ENCODE data around the gene MSGN1.

MSGN1 gene, protein sequence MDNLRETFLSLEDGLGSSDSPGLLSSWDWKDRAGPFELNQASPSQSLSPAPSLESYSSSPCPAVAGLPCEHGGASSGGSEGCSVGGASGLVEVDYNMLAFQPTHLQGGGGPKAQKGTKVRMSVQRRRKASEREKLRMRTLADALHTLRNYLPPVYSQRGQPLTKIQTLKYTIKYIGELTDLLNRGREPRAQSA
- total RNA-seq, result 0 reads per million in 3 donors

DNA sequence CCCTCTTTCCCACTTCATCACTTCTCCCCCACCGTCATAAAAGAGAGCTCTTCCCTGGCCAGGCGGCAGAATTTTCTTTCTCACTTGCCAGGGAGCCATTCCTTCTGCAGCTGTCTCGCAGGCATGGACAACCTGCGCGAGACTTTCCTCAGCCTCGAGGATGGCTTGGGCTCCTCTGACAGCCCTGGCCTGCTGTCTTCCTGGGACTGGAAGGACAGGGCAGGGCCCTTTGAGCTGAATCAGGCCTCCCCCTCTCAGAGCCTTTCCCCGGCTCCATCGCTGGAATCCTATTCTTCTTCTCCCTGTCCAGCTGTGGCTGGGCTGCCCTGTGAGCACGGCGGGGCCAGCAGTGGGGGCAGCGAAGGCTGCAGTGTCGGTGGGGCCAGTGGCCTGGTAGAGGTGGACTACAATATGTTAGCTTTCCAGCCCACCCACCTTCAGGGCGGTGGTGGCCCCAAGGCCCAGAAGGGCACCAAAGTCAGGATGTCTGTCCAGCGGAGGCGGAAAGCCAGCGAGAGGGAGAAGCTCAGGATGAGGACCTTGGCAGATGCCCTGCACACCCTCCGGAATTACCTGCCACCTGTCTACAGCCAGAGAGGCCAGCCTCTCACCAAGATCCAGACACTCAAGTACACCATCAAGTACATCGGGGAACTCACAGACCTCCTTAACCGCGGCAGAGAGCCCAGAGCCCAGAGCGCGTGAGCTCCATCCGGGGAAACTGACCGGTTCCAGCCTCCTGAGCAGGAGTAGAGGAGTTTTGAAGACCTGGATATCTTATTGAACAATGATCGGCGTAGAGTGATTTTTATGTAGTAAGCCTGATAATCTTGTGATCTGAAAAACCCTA, at the start of gene MSGN1:
Gene MSGN1, plus strand, starts transcription at position 65 of the 850 bp plus-strand sequence. Its CDS starts 59 bp downstream, at position 124.
- no peaks in the 10 kb centered on the region for H3K27me3 ChIP-seq (replicated peaks; ENCODE audit: control insufficient read depth, insufficient read depth, low read length, poor library complexity, severe bottlenecking)
- no peak for DNase-seq
- no peaks in the 10 kb centered on the region for H3K9me3 ChIP-seq (ENCODE audit: control insufficient read depth, low read length)
- no peak within 1 kb of the TSS for H3K4me3 ChIP-seq (ENCODE audit: insufficient read depth, low read depth, low read length, poor library complexity, severe bottlenecking)
- no peak within 1 kb of the TSS for H3K27ac ChIP-seq (ENCODE audit: insufficient read depth, low read length, poor library complexity, severe bottlenecking)
- H3K36me3 ChIP-seq (ENCODE audit: control insufficient read depth, insufficient read depth, low read length), result no peaks in the 10 kb centered on the region
- no peaks in the 10 kb centered on the region for H3K4me1 ChIP-seq (ENCODE audit: control insufficient read depth, insufficient read depth, low read length, poor library complexity, severe bottlenecking)

DNA sequence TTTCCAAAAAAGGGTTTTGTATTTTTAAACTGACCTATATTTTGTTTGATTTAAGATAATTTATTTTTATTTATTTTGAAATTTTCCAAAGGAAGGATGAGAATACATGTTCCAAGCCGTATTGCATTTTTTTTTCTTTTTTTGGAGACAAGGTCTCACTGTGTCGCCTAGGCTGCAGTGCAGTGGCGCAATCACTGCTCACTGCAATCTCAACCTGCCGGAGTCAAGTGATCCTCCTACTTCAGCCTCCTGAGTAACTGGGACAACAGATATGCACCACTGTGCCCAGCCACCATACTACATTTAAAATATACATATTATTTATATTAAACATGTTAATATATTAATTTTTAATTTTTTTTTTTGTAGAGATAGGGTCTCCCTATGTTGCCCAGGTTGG, 47.4 kb upstream of the MSGN1 start:
- no peaks in the 10 kb centered on the region for H3K36me3 ChIP-seq (ENCODE audit: control insufficient read depth, insufficient read depth, low read length)
- no peaks in the 10 kb centered on the region for H3K9me3 ChIP-seq (ENCODE audit: control insufficient read depth, low read length)
- no peak overlapping the region for H3K4me3 ChIP-seq (ENCODE audit: insufficient read depth, low read depth, low read length, poor library complexity, severe bottlenecking)
- H3K4me1 ChIP-seq (ENCODE audit: control insufficient read depth, insufficient read depth, low read length, poor library complexity, severe bottlenecking), result no peaks in the 10 kb centered on the region
- H3K27ac ChIP-seq (ENCODE audit: insufficient read depth, low read length, poor library complexity, severe bottlenecking), result no peak overlapping the region
- no peaks in the 10 kb centered on the region for H3K27me3 ChIP-seq (replicated peaks; ENCODE audit: control insufficient read depth, insufficient read depth, low read length, poor library complexity, severe bottlenecking)
- no peak for DNase-seq

- H3K36me3 ChIP-seq (ENCODE audit: control insufficient read depth, insufficient read depth, low read length), result no peaks in the 10 kb centered on the region
- H3K27me3 ChIP-seq (replicated peaks; ENCODE audit: control insufficient read depth, insufficient read depth, low read length, poor library complexity, severe bottlenecking), result no peaks in the 10 kb centered on the region
- no peak for DNase-seq
- no peaks in the 10 kb centered on the region for H3K4me1 ChIP-seq (ENCODE audit: control insufficient read depth, insufficient read depth, low read length, poor library complexity, severe bottlenecking)
- no peaks in the 10 kb centered on the region for H3K9me3 ChIP-seq (ENCODE audit: control insufficient read depth, low read length)
- H3K27ac ChIP-seq (ENCODE audit: insufficient read depth, low read length, poor library complexity, severe bottlenecking), result no peak overlapping the region
- H3K4me3 ChIP-seq (ENCODE audit: insufficient read depth, low read depth, low read length, poor library complexity, severe bottlenecking), result no peak overlapping the region
Measured at GRCh38 chr2:17771956-17772355, 44.3 kb upstream of the MSGN1 start.

DNA sequence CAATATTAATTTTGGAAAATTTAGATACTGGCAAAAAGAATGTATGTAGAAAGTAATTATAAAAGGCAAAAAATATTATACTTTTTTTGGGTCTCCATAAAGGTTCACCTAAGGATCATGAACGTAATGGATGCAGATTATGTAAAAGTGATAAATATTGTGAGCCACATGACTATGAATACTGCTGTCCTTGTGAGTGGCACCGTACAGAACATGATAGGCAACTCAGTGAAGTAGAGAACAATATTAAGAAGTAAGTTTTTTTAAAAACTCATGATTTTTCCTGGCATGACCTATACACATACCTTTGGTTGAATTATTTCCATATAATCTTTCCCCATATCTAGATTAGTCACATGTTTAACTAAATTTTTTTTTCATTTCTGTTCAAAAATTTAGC, 43.7 kb upstream of the MSGN1 start:
- H3K27me3 ChIP-seq (replicated peaks; ENCODE audit: control insufficient read depth, insufficient read depth, low read length, poor library complexity, severe bottlenecking), result no peaks in the 10 kb centered on the region
- no peaks in the 10 kb centered on the region for H3K36me3 ChIP-seq (ENCODE audit: control insufficient read depth, insufficient read depth, low read length)
- H3K4me3 ChIP-seq (ENCODE audit: insufficient read depth, low read depth, low read length, poor library complexity, severe bottlenecking), result no peak overlapping the region
- no peaks in the 10 kb centered on the region for H3K9me3 ChIP-seq (ENCODE audit: control insufficient read depth, low read length)
- H3K27ac ChIP-seq (ENCODE audit: insufficient read depth, low read length, poor library complexity, severe bottlenecking), result no peak overlapping the region
- DNase-seq, result no peak
- no peaks in the 10 kb centered on the region for H3K4me1 ChIP-seq (ENCODE audit: control insufficient read depth, insufficient read depth, low read length, poor library complexity, severe bottlenecking)

GRCh38 chr2:17780546-17780945, 35.7 kb upstream of the MSGN1 start:
- Histone ChIP-seq H3K36me3 (ENCODE audit: control insufficient read depth, insufficient read depth, low read length) (no peaks in the 10 kb centered on the region), H3K27ac (ENCODE audit: insufficient read depth, low read length, poor library complexity, severe bottlenecking) (no peak overlapping the region), H3K9me3 (ENCODE audit: control insufficient read depth, low read length) (no peaks in the 10 kb centered on the region), H3K27me3 (replicated peaks; ENCODE audit: control insufficient read depth, insufficient read depth, low read length, poor library complexity, severe bottlenecking) (no peaks in the 10 kb centered on the region), H3K4me1 (ENCODE audit: control insufficient read depth, insufficient read depth, low read length, poor library complexity, severe bottlenecking) (no peaks in the 10 kb centered on the region), H3K4me3 (ENCODE audit: insufficient read depth, low read depth, low read length, poor library complexity, severe bottlenecking) (no peak overlapping the region)
- no peak for DNase-seq

DNA sequence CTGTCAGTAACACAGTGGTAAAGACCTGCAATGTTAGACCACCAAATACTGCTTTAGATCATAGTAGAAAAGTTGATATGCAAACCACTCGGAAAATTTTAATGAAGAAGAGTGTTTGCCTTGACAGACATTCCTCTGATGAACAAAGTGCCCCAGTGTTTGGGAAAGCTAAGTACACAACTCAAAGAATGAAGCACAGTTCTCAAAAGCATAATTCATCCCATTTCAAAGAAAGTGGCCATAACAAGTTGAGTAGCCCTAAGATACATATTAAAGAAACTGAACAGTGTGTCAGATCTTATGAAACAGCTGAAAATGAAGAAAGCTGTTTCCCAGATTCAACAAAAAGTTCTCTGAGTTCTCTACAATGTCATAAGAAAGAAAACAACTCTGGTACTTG, 34.8 kb upstream of the MSGN1 start:
- no peaks in the 10 kb centered on the region for H3K27me3 ChIP-seq (replicated peaks; ENCODE audit: control insufficient read depth, insufficient read depth, low read length, poor library complexity, severe bottlenecking)
- H3K9me3 ChIP-seq (ENCODE audit: control insufficient read depth, low read length), result no peaks in the 10 kb centered on the region
- no peak for DNase-seq
- H3K4me1 ChIP-seq (ENCODE audit: control insufficient read depth, insufficient read depth, low read length, poor library complexity, severe bottlenecking), result no peaks in the 10 kb centered on the region
- no peaks in the 10 kb centered on the region for H3K36me3 ChIP-seq (ENCODE audit: control insufficient read depth, insufficient read depth, low read length)
- no peak overlapping the region for H3K27ac ChIP-seq (ENCODE audit: insufficient read depth, low read length, poor library complexity, severe bottlenecking)
- no peak overlapping the region for H3K4me3 ChIP-seq (ENCODE audit: insufficient read depth, low read depth, low read length, poor library complexity, severe bottlenecking)

GRCh38 chr2:17786727-17787126, 29.5 kb upstream of the MSGN1 start:
- Histone ChIP-seq H3K27ac (ENCODE audit: insufficient read depth, low read length, poor library complexity, severe bottlenecking) (no peak overlapping the region), H3K4me3 (ENCODE audit: insufficient read depth, low read depth, low read length, poor library complexity, severe bottlenecking) (no peak overlapping the region), H3K27me3 (replicated peaks; ENCODE audit: control insufficient read depth, insufficient read depth, low read length, poor library complexity, severe bottlenecking) (no peaks in the 10 kb centered on the region), H3K4me1 (ENCODE audit: control insufficient read depth, insufficient read depth, low read length, poor library complexity, severe bottlenecking) (no peaks in the 10 kb centered on the region), H3K36me3 (ENCODE audit: control insufficient read depth, insufficient read depth, low read length) (no peaks in the 10 kb centered on the region), H3K9me3 (ENCODE audit: control insufficient read depth, low read length) (no peaks in the 10 kb centered on the region)
- DNase-seq, result no peak

- no peaks in the 10 kb centered on the region for H3K9me3 ChIP-seq (ENCODE audit: control insufficient read depth, low read length)
- no peaks in the 10 kb centered on the region for H3K27me3 ChIP-seq (replicated peaks; ENCODE audit: control insufficient read depth, insufficient read depth, low read length, poor library complexity, severe bottlenecking)
- no peak for DNase-seq
- no peaks in the 10 kb centered on the region for H3K36me3 ChIP-seq (ENCODE audit: control insufficient read depth, insufficient read depth, low read length)
- H3K27ac ChIP-seq (ENCODE audit: insufficient read depth, low read length, poor library complexity, severe bottlenecking), result no peak overlapping the region
- H3K4me3 ChIP-seq (ENCODE audit: insufficient read depth, low read depth, low read length, poor library complexity, severe bottlenecking), result no peak overlapping the region
- H3K4me1 ChIP-seq (ENCODE audit: control insufficient read depth, insufficient read depth, low read length, poor library complexity, severe bottlenecking), result no peaks in the 10 kb centered on the region
Measured at GRCh38 chr2:17788773-17789172, 27.5 kb upstream of the MSGN1 start.

DNA sequence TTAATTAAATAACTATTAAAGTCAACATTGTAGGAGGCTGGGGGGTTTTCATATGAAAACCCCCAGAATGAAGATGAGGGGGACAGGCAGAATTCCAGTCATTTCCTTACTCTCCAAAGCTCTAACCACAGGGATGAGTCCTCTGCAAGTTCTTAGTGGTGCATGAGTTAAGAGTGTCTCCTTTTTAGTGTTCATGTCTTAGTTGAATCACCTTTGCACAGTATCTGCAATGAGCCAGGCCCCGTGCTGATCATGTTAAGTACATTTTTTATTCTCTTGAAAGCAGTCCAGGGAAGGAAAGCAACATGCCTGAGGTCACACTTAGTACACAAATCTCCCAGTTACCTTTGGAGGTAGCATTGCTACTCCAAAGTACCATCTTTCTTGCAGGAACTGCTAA, 25.7 kb upstream of the MSGN1 start:
- no peaks in the 10 kb centered on the region for H3K27me3 ChIP-seq (replicated peaks; ENCODE audit: control insufficient read depth, insufficient read depth, low read length, poor library complexity, severe bottlenecking)
- no peak for DNase-seq
- no peak overlapping the region for H3K4me3 ChIP-seq (ENCODE audit: insufficient read depth, low read depth, low read length, poor library complexity, severe bottlenecking)
- H3K4me1 ChIP-seq (ENCODE audit: control insufficient read depth, insufficient read depth, low read length, poor library complexity, severe bottlenecking), result no peaks in the 10 kb centered on the region
- H3K27ac ChIP-seq (ENCODE audit: insufficient read depth, low read length, poor library complexity, severe bottlenecking), result no peak overlapping the region
- no peaks in the 10 kb centered on the region for H3K9me3 ChIP-seq (ENCODE audit: control insufficient read depth, low read length)
- no peaks in the 10 kb centered on the region for H3K36me3 ChIP-seq (ENCODE audit: control insufficient read depth, insufficient read depth, low read length)

GRCh38 chr2:17791121-17791816, 25.0 kb upstream of the MSGN1 start:
- H3K4me1 ChIP-seq (ENCODE audit: control insufficient read depth, insufficient read depth, low read length, poor library complexity, severe bottlenecking), result no peaks in the 10 kb centered on the region

More at GRCh38 chr2:17791121-17791816, 25.0 kb upstream of the MSGN1 start:
- no peaks in the 10 kb centered on the region for H3K36me3 ChIP-seq (ENCODE audit: control insufficient read depth, insufficient read depth, low read length)
- no peaks in the 10 kb centered on the region for H3K9me3 ChIP-seq (ENCODE audit: control insufficient read depth, low read length)
- no peaks in the 10 kb centered on the region for H3K27me3 ChIP-seq (replicated peaks; ENCODE audit: control insufficient read depth, insufficient read depth, low read length, poor library complexity, severe bottlenecking)
- H3K27ac ChIP-seq (ENCODE audit: insufficient read depth, low read length, poor library complexity, severe bottlenecking), result no peak overlapping the region
- H3K4me3 ChIP-seq (ENCODE audit: insufficient read depth, low read depth, low read length, poor library complexity, severe bottlenecking), result no peak overlapping the region
- no peak for DNase-seq
